ENCODE data around the gene ST8SIA4. TPM values are rescaled to one million over a fixed set of nuclear protein-coding genes. Genes with fewer than 3 reads are reported as not detected.

Gene ST8SIA4
- total RNA-seq, 1 experiment from 2014 or later = not detected

DNA sequence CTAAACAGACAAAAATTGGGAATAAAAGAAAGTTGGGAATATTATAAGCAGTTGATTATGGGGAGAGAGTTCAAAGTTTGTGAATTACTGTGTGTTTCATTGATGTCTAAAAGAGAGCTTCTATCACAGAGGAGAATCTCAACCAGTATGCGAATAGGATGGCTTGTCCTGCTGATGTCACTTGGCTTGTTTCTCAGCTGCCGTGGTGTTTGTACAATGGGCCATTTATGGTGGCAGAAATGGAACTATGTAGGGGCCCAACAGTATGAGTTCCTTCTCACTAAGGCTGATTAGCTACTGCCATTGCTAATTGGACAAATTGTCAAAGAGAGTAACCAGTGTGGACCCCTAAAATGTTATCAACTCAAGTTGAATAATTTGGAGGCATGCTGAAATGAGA lies 103.9 kb downstream of the ST8SIA4 start:
- Histone ChIP-seq H3K4me2 (ENCODE audit: low read length) (no peak overlapping the region), H3K4me1 (ENCODE audit: control insufficient read depth in 1 of 2, insufficient read depth in 2 of 2, low read length in 2 of 2) (no peaks in the 10 kb centered on the region), H3K9me2 (ENCODE audit: insufficient read depth) (no peaks in the 10 kb centered on the region), H3K36me3 (ENCODE audit: control insufficient read depth in 1 of 2, insufficient read depth in 2 of 2, low read length in 2 of 2) (no peaks in the 10 kb centered on the region), H3K79me2 (ENCODE audit: insufficient read depth, low read length) (no peaks in the 10 kb centered on the region), H4K20me1 (ENCODE audit: insufficient read depth) (no peaks in the 10 kb centered on the region), H2AFZ (ENCODE audit: low read depth, low read length, poor library complexity, severe bottlenecking) (no peak overlapping the region), H3K27ac (ENCODE audit: low read depth, low read length) (no peak overlapping the region), H3K27me3 (ENCODE audit: insufficient read depth, low read length) (no peaks in the 10 kb centered on the region), H3K9me3 (ENCODE audit: control insufficient read depth in 1 of 2, insufficient read depth in 1 of 2, low read depth in 1 of 2, low read length in 2 of 2) (no peaks in the 10 kb centered on the region), H3K4me3 (replicated peaks in 1 of 2; ENCODE audit: low read depth in 1 of 2, low read length in 2 of 2) (no peak overlapping the region), H3K9ac (ENCODE audit: low read length) (no peak overlapping the region)
- intact Hi-C loops (cut with micrococcal nuclease) = no loop called here
- TF ChIP-seq, protein P1, sequence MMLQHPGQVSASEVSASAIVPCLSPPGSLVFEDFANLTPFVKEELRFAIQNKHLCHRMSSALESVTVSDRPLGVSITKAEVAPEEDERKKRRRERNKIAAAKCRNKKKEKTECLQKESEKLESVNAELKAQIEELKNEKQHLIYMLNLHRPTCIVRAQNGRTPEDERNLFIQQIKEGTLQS (IDR thresholded peaks at IDR 0.05) = no peak
- TF ChIP-seq JUND (IDR thresholded peaks at IDR 0.05) (no peak), CBX3 (IDR thresholded peaks at IDR 0.05; ENCODE audit: low read depth) (no peak), SIN3A (IDR thresholded peaks at IDR 0.05; ENCODE audit: low read depth) (no peak), EZH2 (IDR thresholded peaks at IDR 0.05) (no peak), CEBPB (IDR thresholded peaks at IDR 0.05; ENCODE audit: low read depth) (no peak), ZNF274 (IDR thresholded peaks at IDR 0.05; ENCODE audit: low read depth, low read length) (no peak), POLR2AphosphoS5 (IDR thresholded peaks at IDR 0.05; ENCODE audit: low read depth, low read length) (no peak), SP1 (IDR thresholded peaks at IDR 0.05; ENCODE audit: low read depth) (no peak)
- TF ChIP-seq, protein P2, sequence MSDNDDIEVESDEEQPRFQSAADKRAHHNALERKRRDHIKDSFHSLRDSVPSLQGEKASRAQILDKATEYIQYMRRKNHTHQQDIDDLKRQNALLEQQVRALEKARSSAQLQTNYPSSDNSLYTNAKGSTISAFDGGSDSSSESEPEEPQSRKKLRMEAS (IDR thresholded peaks at IDR 0.05) = no peak
- TF ChIP-seq, protein P3, sequence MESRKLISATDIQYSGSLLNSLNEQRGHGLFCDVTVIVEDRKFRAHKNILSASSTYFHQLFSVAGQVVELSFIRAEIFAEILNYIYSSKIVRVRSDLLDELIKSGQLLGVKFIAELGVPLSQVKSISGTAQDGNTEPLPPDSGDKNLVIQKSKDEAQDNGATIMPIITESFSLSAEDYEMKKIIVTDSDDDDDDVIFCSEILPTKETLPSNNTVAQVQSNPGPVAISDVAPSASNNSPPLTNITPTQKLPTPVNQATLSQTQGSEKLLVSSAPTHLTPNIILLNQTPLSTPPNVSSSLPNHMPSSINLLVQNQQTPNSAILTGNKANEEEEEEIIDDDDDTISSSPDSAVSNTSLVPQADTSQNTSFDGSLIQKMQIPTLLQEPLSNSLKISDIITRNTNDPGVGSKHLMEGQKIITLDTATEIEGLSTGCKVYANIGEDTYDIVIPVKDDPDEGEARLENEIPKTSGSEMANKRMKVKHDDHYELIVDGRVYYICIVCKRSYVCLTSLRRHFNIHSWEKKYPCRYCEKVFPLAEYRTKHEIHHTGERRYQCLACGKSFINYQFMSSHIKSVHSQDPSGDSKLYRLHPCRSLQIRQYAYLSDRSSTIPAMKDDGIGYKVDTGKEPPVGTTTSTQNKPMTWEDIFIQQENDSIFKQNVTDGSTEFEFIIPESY (IDR thresholded peaks at IDR 0.05; ENCODE audit: extremely low read depth, insufficient replicate concordance, low read length) = no peak
- ChIA-PET POLR2A (no interaction called here), RAD21 (ENCODE audit: low non-redundant PET in 1 of 2, low total read pairs in 2 of 2, uncharacterized antibody in 2 of 2, unreplicated experiment in 2 of 2) (no interaction called here), CTCF (no interaction called here)
- BruUV-seq (replicated peaks) = no TSS peak
- ATAC-seq = no peak
- DNase-seq (ENCODE audit: low read depth, low spot score) = no peak
